ENCODE results near the gene ZNF319.

- TF ChIP-seq EP300 (IDR thresholded peaks at IDR 0.05) (no peak), CTCF (IDR thresholded peaks at IDR 0.05) (no peak), POLR2A (IDR thresholded peaks at IDR 0.05) (no peak), POLR2AphosphoS5 (IDR thresholded peaks at IDR 0.05) (no peak)
These were observed 37.0 kb upstream of the ZNF319 start for GRCh38 chr16:58037365-58038057.
